Subcutaneous adipose tissue (tissue), 4 donors: ENCODE measurements around the gene EVI5L. TPM values are rescaled to one million over a fixed set of nuclear protein-coding genes. Genes with fewer than 3 reads are reported as not detected.

Experiments used
- total RNA-seq, 4 donors: library from RNA; depleted of rRNA; stranded (reverse); fragments of >200 nt; gene quantifications; one replicate each; pipeline ENCODE4 v1.1.0, GENCODE V29; 2016
- TF ChIP-seq, protein P1 (sequence below): fragments of 450-650 bp; IDR thresholded peaks from one replicate; pipeline ENCODE4 v1.5.1; 2016; ENCODE audit warnings: low read depth, mild to moderate bottlenecking, control low read depth, antibody characterized with exemption, moderate library complexity

Gene EVI5L
- total RNA-seq, 4 donors from 2014 or later = 6.3 to 12.1 (median 9.9) TPM

DNA sequence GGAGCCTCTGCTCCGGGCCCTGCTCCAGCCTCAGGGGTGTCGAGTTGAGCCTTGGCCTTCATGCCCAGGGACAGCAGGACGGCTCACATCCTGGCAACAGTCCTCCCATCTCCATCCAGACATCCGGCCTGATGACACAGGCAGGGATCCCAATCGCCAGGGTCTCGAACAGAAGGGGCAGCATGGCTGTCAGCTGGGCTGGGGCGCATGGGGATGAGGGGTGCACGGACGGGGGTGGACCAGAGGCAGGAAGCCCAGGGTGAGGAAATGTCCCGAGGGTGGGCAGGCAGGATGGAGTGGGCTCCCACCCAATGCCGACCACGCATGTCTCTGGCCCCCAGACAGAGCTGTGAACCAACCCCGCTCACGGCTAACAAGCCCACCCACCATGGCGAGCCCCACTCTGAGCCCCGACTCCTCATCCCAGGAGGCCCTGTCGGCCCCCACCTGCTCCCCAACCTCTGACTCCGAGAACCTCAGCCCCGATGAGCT is 16.2 kb downstream of the EVI5L start:
- TF ChIP-seq, protein P1, sequence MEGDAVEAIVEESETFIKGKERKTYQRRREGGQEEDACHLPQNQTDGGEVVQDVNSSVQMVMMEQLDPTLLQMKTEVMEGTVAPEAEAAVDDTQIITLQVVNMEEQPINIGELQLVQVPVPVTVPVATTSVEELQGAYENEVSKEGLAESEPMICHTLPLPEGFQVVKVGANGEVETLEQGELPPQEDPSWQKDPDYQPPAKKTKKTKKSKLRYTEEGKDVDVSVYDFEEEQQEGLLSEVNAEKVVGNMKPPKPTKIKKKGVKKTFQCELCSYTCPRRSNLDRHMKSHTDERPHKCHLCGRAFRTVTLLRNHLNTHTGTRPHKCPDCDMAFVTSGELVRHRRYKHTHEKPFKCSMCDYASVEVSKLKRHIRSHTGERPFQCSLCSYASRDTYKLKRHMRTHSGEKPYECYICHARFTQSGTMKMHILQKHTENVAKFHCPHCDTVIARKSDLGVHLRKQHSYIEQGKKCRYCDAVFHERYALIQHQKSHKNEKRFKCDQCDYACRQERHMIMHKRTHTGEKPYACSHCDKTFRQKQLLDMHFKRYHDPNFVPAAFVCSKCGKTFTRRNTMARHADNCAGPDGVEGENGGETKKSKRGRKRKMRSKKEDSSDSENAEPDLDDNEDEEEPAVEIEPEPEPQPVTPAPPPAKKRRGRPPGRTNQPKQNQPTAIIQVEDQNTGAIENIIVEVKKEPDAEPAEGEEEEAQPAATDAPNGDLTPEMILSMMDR = no peak

DNA sequence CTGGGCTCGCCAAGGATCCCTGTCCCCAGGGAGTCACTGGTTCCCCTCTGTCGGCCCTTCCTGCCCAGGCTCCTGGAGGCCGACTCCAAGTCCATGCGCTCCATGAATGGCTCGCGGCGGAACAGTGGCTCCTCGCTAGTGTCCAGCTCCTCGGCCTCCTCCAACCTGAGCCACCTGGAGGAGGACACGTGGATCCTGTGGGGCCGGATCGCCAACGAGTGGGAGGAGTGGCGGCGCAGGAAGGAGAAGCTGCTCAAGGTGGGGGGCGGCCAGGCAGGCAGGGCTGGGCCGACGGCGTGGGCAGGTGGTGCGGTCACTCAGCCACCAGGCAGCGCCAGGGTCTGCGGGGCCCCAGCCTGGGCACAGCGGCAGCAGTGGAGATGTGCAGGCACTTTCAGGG is 17.6 kb downstream of the EVI5L start:
- TF ChIP-seq, protein P1 = no peak

DNA sequence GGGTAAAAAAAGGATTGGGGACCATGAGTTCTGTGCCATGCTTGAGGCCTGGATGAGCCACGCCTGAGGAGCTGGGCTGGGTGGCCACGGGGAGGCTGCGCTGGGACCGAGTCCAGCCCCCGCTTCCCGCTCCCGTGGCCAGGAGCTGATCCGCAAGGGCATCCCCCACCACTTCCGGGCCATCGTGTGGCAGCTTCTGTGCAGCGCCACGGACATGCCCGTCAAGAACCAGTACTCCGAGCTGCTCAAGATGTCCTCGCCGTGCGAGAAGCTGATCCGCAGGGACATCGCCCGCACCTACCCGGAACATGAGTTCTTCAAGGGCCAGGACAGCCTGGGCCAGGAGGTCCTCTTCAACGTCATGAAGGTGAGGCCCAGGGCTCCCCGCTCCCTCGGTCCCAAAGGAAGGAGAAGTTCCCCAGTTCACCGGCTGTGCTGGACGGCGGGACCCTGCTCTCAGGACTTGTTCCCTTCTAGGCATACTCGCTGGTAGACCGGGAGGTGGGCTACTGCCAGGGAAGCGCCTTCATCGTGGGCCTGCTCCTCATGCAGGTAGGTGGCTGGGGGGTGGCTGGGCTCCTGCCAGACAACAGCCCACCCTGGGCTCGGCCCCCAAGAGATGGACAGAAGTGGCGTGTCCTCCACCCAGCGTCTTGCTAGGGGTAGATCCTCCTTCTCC is 18.9 kb downstream of the EVI5L start:
- TF ChIP-seq, protein P1 = no peak

DNA sequence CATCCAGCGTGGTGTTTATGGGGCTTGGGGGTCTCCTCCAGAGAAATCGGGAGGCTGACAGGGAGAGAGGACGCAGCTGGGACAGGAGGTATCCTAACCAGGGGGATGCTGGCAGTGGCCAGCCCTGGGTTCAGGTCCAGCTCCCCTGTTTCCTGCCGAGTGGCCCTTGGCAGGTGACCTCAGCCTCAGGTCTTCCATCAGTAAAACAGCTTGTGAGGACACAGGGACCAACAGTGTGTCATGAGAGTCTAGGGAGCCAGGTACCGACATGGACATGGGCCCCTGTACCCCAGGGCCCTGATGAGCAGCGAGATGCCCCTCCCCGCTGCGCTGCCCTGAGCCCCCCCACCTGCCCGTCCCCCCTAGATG is 19.6 kb downstream of the EVI5L start:
- TF ChIP-seq, protein P1 = no peak

DNA sequence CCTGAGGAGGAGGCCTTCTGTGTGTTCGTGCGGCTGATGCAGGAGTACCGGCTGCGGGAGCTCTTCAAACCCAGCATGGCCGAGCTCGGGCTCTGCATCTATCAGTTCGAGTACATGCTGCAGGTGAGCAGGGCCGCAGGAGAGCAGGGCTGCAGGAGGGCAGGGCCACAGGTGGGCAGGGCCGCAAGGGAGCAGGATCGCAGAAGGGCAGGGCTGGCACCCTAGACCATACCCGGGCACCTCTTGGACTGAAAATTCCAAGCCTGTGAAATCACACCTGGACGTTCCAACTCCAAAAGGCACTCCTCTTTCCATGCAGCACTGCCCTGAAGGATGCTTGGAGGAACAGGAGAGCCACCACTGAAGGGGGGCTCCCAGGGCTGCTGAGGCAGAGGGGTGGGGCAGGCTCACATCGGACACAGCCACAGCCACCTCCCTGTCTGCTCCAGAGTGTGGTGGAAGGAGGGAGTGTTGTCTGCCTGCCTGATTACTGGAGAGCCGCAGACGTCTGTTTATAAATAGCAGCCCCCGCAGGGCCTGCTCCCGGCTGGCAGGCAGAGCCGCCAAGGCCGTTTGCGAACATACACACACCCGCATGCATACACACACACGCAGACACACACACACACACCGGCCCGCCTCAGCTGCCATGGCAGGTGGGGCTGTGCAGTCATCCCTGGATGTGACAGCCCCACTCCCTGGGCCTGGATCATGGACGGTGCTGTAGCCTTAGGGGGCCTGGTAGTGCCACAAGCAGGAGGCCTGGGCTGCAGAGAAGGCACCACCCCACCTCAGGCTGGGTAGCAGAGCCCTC is 20.2 kb downstream of the EVI5L start:
- TF ChIP-seq, protein P1 = no peak

DNA sequence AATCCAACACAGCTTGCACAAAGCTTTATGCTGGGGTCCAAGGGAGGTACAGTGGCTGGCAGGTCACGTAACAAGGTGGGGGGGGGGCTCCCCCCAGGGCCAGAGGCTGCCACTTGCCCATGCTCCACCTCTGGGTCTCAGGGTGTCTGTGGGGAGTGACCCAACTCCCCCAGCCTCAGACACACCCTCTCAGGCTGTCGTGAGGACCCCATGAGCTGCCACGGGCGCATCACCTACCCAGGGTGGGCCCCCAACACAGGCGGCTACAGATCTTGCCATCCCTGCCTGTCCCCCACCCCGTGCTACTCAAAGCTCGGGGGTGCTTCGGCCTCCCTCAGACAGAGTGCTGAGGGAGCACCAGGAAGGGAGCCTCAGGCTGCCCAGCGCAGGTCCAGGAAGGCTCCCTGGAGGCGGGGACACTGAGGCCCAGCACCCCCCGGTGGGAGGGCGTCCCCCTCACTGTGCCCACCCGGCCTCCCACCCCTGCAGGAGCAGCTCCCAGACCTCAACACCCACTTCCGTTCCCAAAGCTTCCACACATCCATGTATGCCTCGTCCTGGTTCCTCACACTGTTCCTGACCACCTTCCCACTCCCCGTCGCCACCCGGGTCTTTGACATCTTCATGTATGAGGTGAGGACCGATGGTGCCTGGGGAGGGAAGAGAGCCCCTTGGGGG is 21.1 kb downstream of the EVI5L start:
- TF ChIP-seq, protein P1 = no peak
